Umbilical cord (tissue), 2 donors: ENCODE measurements around the gene NCOR2. TPM values are rescaled to one million over a fixed set of nuclear protein-coding genes. Genes with fewer than 3 reads are reported as not detected.
"Not testable (repeated sequence)": the region's sequence is repeated elsewhere in the genome, so short reads cannot be mapped to it uniquely, and the experiment has no call there.

Experiments
- DNase-seq: peaks from one replicate; pipeline ENCODE4 v3.0.0-alpha.2; 2015; ENCODE audit warnings: low spot score
- total RNA-seq: library from RNA; depleted of rRNA; stranded (reverse); fragments of >200 nt; gene quantifications from one replicate; pipeline ENCODE4 v1.2.3, GENCODE V29; 2014; ENCODE audit warnings: low replicate concordance; ENCODE audit not compliant: insufficient read depth

Gene NCOR2
- total RNA-seq, 1 donor from 2014 or later, result 129 TPM

- no peak for DNase-seq
Measured at GRCh38 chr12:124601706-124602105, 34.3 kb upstream of the NCOR2 start.

DNA sequence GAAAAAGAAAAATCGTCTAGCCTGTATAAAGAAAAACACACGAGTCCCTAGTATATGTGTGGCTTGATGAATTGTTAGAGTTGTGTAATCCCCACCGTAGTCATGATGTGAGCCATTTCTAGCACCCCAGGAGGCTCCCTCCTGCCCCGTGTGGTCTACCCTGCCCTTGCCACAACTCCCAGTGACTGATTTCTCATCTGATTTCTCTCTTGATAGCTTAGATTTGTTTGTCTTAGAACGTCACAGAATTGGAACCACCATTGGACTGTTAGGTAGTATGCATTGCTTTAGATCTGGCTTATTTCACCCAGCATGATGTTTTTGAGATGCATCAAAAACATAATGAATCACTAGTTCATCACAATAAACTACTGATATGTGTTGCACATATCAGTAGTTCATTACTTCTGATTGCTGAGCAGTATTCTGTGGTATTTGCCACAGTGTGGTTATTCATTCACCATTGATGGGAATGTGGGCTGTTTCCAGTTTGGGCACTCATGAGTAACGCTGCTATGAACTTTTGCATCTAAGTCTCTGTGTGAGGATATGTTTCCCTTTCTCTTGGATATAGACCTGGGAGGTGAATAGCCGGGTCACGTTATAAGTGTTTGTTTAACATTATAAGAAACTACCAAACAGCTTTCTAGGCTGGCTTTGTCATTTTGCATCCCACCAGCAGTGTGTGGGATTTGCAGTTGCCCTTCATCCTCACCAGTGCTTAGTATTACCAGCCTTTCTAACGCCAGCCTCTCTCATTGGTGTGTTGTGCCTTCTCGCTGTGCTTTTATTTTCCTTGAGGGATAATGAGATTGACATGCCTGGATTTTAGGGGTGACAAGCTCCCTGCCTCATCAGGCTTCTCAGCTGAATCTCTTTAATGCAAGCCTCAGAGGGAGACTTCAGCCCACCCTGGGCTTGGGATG is 31.9 kb upstream of the NCOR2 start:
- no peak for DNase-seq

DNA sequence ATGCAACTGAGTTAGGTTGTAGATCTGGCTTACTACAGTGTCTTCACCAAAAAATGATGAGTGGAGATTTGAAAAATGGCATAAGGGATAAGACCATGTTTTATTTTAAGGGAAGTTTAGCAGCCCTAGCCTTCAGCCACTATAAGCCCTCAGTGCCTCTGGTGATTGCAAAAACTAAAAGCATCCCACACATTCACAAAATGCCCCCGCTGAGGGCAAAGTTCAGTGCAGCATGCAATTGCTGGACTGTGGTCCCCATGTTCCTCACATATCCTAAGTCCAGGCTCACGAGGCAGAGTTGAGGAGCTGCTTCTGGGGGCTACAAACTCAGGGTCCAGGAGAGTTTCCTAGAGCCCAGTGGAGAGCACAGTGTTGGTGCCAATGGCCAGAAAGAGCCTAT is 29.6 kb upstream of the NCOR2 start:
- DNase-seq, result no peak

- DNase-seq, result no peak
Measured at GRCh38 chr12:124595444-124595843, 28.0 kb upstream of the NCOR2 start.

GRCh38 chr12:124594851-124595250 is 27.4 kb upstream of the NCOR2 start:
- DNase-seq, result no peak

DNA sequence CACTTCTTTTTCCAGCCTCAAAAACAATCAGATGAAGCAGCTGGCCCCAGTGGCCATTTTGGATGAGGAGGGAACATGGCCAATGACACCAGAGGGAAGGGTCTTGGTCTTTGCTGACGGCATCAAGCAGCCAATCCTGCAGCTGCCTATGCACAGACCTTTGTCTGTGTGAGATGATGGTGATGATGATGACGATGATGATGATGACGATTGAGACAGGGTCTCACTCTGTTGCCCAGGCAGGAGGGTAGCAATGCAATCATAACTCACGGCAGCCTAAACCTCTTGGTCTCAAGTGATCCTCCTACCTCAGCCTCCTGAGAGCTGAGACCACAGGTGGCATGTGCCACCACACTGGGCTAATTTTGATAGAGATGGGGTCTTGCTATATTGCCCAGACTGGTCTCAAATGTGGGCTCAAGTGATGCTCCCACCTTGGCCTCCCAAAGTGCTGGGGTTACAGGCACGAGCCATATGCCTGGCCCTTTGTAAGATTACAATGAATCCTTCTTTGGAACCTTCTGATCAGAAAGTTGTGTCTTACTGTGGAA is 26.5 kb upstream of the NCOR2 start:
- no peak for DNase-seq

- DNase-seq, result no peak
Measured at GRCh38 chr12:124593176-124593575, 25.8 kb upstream of the NCOR2 start.

GRCh38 chr12:124592481-124593160 is 25.2 kb upstream of the NCOR2 start:
- no peak for DNase-seq

DNA sequence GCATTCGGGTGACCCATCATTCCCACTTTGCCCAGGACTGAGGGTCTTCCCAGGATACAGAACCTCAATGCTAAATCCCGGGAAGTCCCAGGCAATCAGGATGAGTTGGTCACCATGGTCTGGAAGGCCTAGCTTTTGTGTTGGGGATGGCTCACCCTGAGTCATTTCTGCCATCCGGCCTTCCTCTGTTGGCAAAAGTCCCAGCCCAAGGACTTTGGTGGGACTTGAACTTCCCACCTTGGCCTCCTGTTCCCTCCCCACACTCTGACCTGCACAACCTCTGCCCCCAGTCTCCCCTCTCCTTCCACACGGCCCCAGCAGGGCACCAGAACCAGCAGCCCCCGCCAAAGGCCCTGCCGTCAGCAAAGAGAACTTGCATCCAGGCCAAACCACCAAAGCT is 24.6 kb upstream of the NCOR2 start:
- DNase-seq, result no peak

DNA sequence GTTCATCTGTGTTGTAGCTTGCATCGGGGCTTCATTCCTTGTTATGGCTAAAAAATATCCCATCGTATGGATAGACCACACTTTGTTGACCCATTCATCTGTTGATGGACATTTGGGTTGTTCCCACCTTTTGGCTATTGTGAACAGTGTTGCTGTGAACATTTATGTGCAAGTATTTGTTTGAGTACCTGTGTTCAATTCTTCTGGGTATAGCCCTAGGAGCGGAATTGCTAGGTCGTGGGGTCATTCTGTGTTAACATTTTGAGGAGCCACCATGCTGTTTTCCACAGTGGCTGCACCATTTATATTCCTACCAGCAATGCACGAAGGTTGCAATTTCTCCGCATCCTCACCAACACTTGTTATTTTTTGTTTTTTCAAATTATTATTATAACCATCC is 23.0 kb upstream of the NCOR2 start:
- DNase-seq, result no peak

- peak; percentile 50 for DNase-seq
Measured at GRCh38 chr12:124588751-124589267, 21.4 kb upstream of the NCOR2 start.

GRCh38 chr12:124588018-124588634 is 20.7 kb upstream of the NCOR2 start:
- no peak for DNase-seq

GRCh38 chr12:124586756-124587155 is 19.3 kb upstream of the NCOR2 start:
- DNase-seq, result no peak

- DNase-seq, result not testable (repeated sequence)
Measured at GRCh38 chr12:124584494-124584893, 17.1 kb upstream of the NCOR2 start.

DNA sequence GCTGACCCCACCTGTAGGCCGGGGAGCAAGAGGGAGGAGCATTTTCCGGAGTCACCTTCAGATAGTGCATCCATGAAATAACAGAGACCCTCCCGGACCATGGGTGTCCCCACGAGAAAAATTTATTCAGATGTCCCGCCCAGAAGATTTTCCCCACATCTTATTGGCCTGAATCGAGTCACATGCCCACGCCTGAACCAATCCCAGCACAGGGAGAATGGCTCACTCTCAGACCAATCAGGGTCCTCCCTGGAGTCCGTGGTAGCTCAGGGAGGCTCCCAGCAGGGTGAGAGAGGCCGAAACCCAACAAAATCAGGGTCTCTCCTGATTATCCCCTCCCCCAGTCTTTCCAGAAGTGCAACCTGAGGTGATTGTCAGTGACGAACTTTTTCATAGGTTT is 16.4 kb upstream of the NCOR2 start:
- DNase-seq, result no peak

DNA sequence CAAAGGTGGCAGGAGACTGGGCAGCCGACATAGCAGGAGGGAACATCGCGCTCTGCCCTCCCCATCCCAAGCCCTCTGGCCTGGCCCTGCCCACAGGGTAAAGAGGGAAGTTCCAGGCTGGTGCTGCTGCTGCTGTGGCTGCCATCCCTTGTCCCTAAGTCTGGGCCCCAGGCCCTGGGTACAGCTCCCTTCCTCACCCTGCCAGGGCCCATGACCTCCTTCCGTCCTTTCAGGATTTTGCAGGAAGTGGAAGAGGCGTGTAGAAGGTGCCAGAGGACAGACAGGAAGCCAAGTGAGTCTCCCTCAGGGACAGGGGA is 14.7 kb upstream of the NCOR2 start:
- DNase-seq, result no peak

DNA sequence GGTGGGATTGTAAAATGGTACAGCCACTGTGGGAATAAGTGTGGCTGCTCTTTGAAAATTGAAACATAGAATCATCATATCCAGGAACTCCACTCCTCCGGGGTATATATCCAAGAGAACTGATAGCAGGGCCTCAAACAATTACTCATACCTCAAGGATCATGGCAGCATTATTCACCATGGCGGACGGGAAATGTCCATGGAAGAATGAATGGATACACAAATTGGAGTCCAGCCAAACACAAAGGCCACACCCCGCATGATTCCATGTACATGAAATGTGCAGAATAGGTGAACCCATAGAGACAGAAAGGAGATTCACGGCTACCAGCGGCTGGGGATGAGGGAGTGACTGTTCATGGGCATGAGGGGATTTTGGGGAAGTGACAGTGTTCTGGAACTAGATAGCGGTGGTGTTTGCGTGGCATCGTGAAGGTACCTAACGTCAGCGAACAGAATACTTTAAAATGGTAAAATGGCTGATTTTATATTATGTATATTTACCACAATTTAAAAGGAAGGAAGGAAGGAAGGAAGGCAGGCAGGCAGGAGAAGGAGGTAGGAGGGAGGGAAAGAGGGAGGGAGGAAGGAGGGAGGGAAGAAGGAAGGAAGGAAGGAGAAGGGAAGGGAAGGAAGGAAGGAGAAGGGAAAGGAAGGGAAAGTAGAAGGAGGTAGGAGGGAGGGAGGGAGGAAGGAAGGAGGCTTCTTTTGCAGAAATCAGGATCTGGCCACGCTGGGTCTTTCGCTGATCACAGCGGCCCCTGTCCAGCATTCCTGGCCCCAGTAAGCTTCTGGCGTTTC is 14.1 kb upstream of the NCOR2 start:
- no peak for DNase-seq

DNA sequence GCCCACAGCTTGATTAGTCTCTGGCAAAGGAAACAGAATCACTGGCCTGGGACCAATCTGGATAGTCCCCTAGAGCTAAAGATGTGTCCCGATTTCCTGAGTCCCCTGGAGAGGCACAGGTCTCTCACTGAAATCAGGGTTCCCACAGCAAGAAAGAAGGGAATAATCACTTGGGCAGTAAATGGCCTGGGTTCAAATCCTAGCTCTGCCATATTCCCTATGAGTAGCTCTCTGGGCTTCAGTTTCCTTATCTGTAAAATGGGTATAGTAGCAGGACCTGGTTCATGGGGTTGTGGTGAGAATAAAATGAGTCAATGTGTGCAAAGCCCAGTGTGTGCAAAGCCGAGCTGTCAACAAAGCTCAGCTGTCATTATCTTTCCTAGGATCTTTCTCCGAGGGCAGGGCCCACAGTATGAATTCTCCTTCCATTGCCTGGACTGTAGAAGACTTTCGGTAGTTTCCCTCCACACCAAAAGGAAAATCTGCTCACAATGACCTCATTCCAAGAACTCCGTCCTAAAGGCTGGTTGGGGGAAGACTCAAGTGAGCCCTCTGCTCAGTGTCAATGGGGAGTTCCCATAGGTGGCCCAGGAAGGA is 12.6 kb upstream of the NCOR2 start:
- no peak for DNase-seq

DNA sequence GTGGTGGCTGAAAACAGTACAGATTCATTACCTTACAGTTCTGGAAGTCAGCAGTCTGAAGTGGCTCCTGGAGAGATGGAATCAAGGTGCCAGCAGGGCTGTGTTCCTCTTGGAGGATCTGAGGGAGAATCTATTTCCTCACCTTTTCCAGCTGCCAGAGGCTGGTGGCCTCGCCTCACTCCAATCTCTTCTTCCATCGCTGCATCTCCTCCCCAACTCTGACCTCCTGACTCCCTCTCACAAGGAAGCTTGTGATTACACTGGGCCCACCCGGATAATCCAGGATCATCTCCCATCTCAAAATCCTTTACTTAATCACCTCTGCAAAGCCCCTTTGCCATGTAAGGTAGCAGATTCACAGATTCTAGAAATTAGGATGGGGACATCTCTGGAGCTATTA is 11.4 kb upstream of the NCOR2 start:
- no peak for DNase-seq

- DNase-seq, result no peak
Measured at GRCh38 chr12:124578445-124578844, 11.0 kb upstream of the NCOR2 start.

- DNase-seq, result no peak
Measured at GRCh38 chr12:124577986-124578385, 10.6 kb upstream of the NCOR2 start.
